ENCODE results near the gene MALRD1.

- TF ChIP-seq CTCF (IDR thresholded peaks at IDR 0.05) (no peak), REST (IDR thresholded peaks at IDR 0.05; ENCODE audit: insufficient read depth in 1 of 2, low read depth in 2 of 2, low read length in 1 of 2) (no peak), POLR2AphosphoS5 (IDR thresholded peaks at IDR 0.05; ENCODE audit: low read depth, low read length) (no peak)
Measured at GRCh38 chr10:19200211-19200610, 151.6 kb downstream of the MALRD1 start.

Data from Panc1 (cell line).